Measurements from ENCODE around the gene KRTAP10-5.
"Not testable (repeated sequence)": the region's sequence is repeated elsewhere in the genome, so short reads cannot be mapped to it uniquely, and the experiment has no call there.

Gene KRTAP10-5

GRCh38 chr21:44571296-44571695 is 9.1 kb downstream of the KRTAP10-5 start:
- H3K4me1 ChIP-seq (ENCODE audit: control insufficient read depth, insufficient read depth, low read length): peaks cover 22% of the 10 kb centered on the region
- H3K9me3 ChIP-seq (ENCODE audit: control insufficient read depth, low read length): no peaks in the 10 kb centered on the region
- no peak overlapping the region for H3K9ac ChIP-seq (ENCODE audit: low read length)
- H3K27me3 ChIP-seq (ENCODE audit: control insufficient read depth, insufficient read depth, low read length): peaks cover 7% of the 10 kb centered on the region
- no peak overlapping the region for H3K4me3 ChIP-seq (ENCODE audit: low read length)
- no peaks in the 10 kb centered on the region for H3K36me3 ChIP-seq (ENCODE audit: control insufficient read depth, insufficient read depth, low read length)

- Histone ChIP-seq H3K9ac (ENCODE audit: low read length) (no peak overlapping the region), H3K27me3 (ENCODE audit: control insufficient read depth, insufficient read depth, low read length) (peaks cover 7% of the 10 kb centered on the region), H3K9me3 (ENCODE audit: control insufficient read depth, low read length) (no peaks in the 10 kb centered on the region), H3K36me3 (ENCODE audit: control insufficient read depth, insufficient read depth, low read length) (no peaks in the 10 kb centered on the region), H3K4me1 (ENCODE audit: control insufficient read depth, insufficient read depth, low read length) (peaks cover 21% of the 10 kb centered on the region), H3K4me3 (ENCODE audit: low read length) (no peak overlapping the region)
Observed at GRCh38 chr21:44569861-44570517, 10.4 kb downstream of the KRTAP10-5 start.

- Histone ChIP-seq H3K9ac (ENCODE audit: low read length) (no peak overlapping the region), H3K4me3 (ENCODE audit: low read length) (no peak overlapping the region), H3K27me3 (ENCODE audit: control insufficient read depth, insufficient read depth, low read length) (peaks cover 4% of the 10 kb centered on the region), H3K4me1 (ENCODE audit: control insufficient read depth, insufficient read depth, low read length) (peaks cover 13% of the 10 kb centered on the region), H3K9me3 (ENCODE audit: control insufficient read depth, low read length) (no peaks in the 10 kb centered on the region), H3K36me3 (ENCODE audit: control insufficient read depth, insufficient read depth, low read length) (no peaks in the 10 kb centered on the region)
Observed at GRCh38 chr21:44568667-44569556, 11.5 kb downstream of the KRTAP10-5 start.

- peaks cover 8% of the 10 kb centered on the region for H3K4me1 ChIP-seq (ENCODE audit: control insufficient read depth, insufficient read depth, low read length)
Observed at GRCh38 chr21:44568261-44568660, 12.1 kb downstream of the KRTAP10-5 start.

GRCh38 chr21:44567481-44568171 is 12.8 kb downstream of the KRTAP10-5 start:
- peaks cover 4% of the 10 kb centered on the region for H3K27me3 ChIP-seq (ENCODE audit: control insufficient read depth, insufficient read depth, low read length)

More at GRCh38 chr21:44568261-44568660, 12.1 kb downstream of the KRTAP10-5 start:
- no peaks in the 10 kb centered on the region for H3K36me3 ChIP-seq (ENCODE audit: control insufficient read depth, insufficient read depth, low read length)
- H3K4me3 ChIP-seq (ENCODE audit: low read length): no peak overlapping the region
- peaks cover 4% of the 10 kb centered on the region for H3K27me3 ChIP-seq (ENCODE audit: control insufficient read depth, insufficient read depth, low read length)
- no peaks in the 10 kb centered on the region for H3K9me3 ChIP-seq (ENCODE audit: control insufficient read depth, low read length)
- no peak overlapping the region for H3K9ac ChIP-seq (ENCODE audit: low read length)

GRCh38 chr21:44566403-44566802 is 14.0 kb downstream of the KRTAP10-5 start:
- Histone ChIP-seq H3K36me3 (ENCODE audit: control insufficient read depth, insufficient read depth, low read length) (no peaks in the 10 kb centered on the region), H3K27me3 (ENCODE audit: control insufficient read depth, insufficient read depth, low read length) (no peaks in the 10 kb centered on the region), H3K9ac (ENCODE audit: low read length) (no peak overlapping the region), H3K9me3 (ENCODE audit: control insufficient read depth, low read length) (no peaks in the 10 kb centered on the region), H3K4me3 (ENCODE audit: low read length) (no peak overlapping the region), H3K4me1 (ENCODE audit: control insufficient read depth, insufficient read depth, low read length) (no peaks in the 10 kb centered on the region)

More at GRCh38 chr21:44567481-44568171, 12.8 kb downstream of the KRTAP10-5 start:
- H3K4me3 ChIP-seq (ENCODE audit: low read length): no peak overlapping the region
- peaks cover 2% of the 10 kb centered on the region for H3K4me1 ChIP-seq (ENCODE audit: control insufficient read depth, insufficient read depth, low read length)
- no peaks in the 10 kb centered on the region for H3K9me3 ChIP-seq (ENCODE audit: control insufficient read depth, low read length)
- no peaks in the 10 kb centered on the region for H3K36me3 ChIP-seq (ENCODE audit: control insufficient read depth, insufficient read depth, low read length)
- H3K9ac ChIP-seq (ENCODE audit: low read length): no peak overlapping the region

GRCh38 chr21:44564886-44565598 is 15.4 kb downstream of the KRTAP10-5 start:
- no peak overlapping the region for H3K4me3 ChIP-seq (ENCODE audit: low read length)

GRCh38 chr21:44564099-44564498 is 16.3 kb downstream of the KRTAP10-5 start:
- no peaks in the 10 kb centered on the region for H3K36me3 ChIP-seq (ENCODE audit: control insufficient read depth, insufficient read depth, low read length)
- no peaks in the 10 kb centered on the region for H3K4me1 ChIP-seq (ENCODE audit: control insufficient read depth, insufficient read depth, low read length)
- no peak overlapping the region for H3K4me3 ChIP-seq (ENCODE audit: low read length)
- no peaks in the 10 kb centered on the region for H3K9me3 ChIP-seq (ENCODE audit: control insufficient read depth, low read length)
- H3K27me3 ChIP-seq (ENCODE audit: control insufficient read depth, insufficient read depth, low read length): no peaks in the 10 kb centered on the region
- no peak overlapping the region for H3K9ac ChIP-seq (ENCODE audit: low read length)

More at GRCh38 chr21:44564886-44565598, 15.4 kb downstream of the KRTAP10-5 start:
- Histone ChIP-seq H3K9ac (ENCODE audit: low read length) (no peak overlapping the region), H3K4me1 (ENCODE audit: control insufficient read depth, insufficient read depth, low read length) (no peaks in the 10 kb centered on the region), H3K9me3 (ENCODE audit: control insufficient read depth, low read length) (no peaks in the 10 kb centered on the region), H3K36me3 (ENCODE audit: control insufficient read depth, insufficient read depth, low read length) (no peaks in the 10 kb centered on the region), H3K27me3 (ENCODE audit: control insufficient read depth, insufficient read depth, low read length) (no peaks in the 10 kb centered on the region)

GRCh38 chr21:44558695-44559094 is 21.7 kb downstream of the KRTAP10-5 start, which contains the start of gene KRTAP10-3:
Gene KRTAP10-3 (minus strand): TSS chr21:44558795. CDS start chr21:44558715, 80 bp downstream.
- Histone ChIP-seq H3K4me3 (ENCODE audit: low read length) (no peak within 1 kb of the TSS), H3K27me3 (ENCODE audit: control insufficient read depth, insufficient read depth, low read length) (peaks cover 8% of the 10 kb centered on the region), H3K9ac (ENCODE audit: low read length) (no peak within 1 kb of the TSS), H3K36me3 (ENCODE audit: control insufficient read depth, insufficient read depth, low read length) (no peaks in the 10 kb centered on the region), H3K4me1 (ENCODE audit: control insufficient read depth, insufficient read depth, low read length) (no peaks in the 10 kb centered on the region), H3K9me3 (ENCODE audit: control insufficient read depth, low read length) (no peaks in the 10 kb centered on the region)

GRCh38 chr21:44558329-44558675 is 22.1 kb downstream of the KRTAP10-5 start:
- H3K9me3 ChIP-seq (ENCODE audit: control insufficient read depth, low read length); H3K9ac ChIP-seq (ENCODE audit: low read length); H3K4me1 ChIP-seq (ENCODE audit: control insufficient read depth, insufficient read depth, low read length); H3K36me3 ChIP-seq (ENCODE audit: control insufficient read depth, insufficient read depth, low read length); H3K27me3 ChIP-seq (ENCODE audit: control insufficient read depth, insufficient read depth, low read length); H3K4me3 ChIP-seq (ENCODE audit: low read length): not testable (repeated sequence)

GRCh38 chr21:44557491-44558328 is 22.7 kb downstream of the KRTAP10-5 start:
- Histone ChIP-seq H3K4me1 (ENCODE audit: control insufficient read depth, insufficient read depth, low read length) (no peaks in the 10 kb centered on the region), H3K9me3 (ENCODE audit: control insufficient read depth, low read length) (no peaks in the 10 kb centered on the region), H3K9ac (ENCODE audit: low read length) (no peak overlapping the region), H3K4me3 (ENCODE audit: low read length) (no peak overlapping the region), H3K36me3 (ENCODE audit: control insufficient read depth, insufficient read depth, low read length) (no peaks in the 10 kb centered on the region), H3K27me3 (ENCODE audit: control insufficient read depth, insufficient read depth, low read length) (peaks cover 8% of the 10 kb centered on the region)
